SK-N-SH treated with all-trans-retinoic acid at 6 μM for 48 hours (cell line): ENCODE data around the gene TWSG1.

Experiments
- ATAC-seq: fragments of 200-7000 bp; cut with Tn5 transposase; 3 replicates; pipeline ENCODE4 v1.9.1; 2020; ENCODE audit warnings: mild to moderate bottlenecking, moderate library complexity
- BACH2 ChIP-seq: fragments of 250-450 bp; sonication (Bioruptor Pico); IDR thresholded peaks from 2 replicates; pipeline ENCODE4 v1.9.0; 2021; ENCODE audit warnings: mild to moderate bottlenecking, borderline replicate concordance
- CREB5 ChIP-seq: fragments of 250-450 bp; sonication (Bioruptor Pico); IDR thresholded peaks from 2 replicates; pipeline ENCODE4 v1.5.1; 2020; ENCODE audit warnings: low read depth, mild to moderate bottlenecking, moderate library complexity
- CSRNP3 ChIP-seq: fragments of 250-450 bp; sonication (Bioruptor Pico); IDR thresholded peaks from 2 replicates; pipeline ENCODE4 v1.5.1; 2021; ENCODE audit warnings: mild to moderate bottlenecking, moderate library complexity
- GLIS3 ChIP-seq: fragments of 250-450 bp; sonication (Bioruptor Pico); IDR thresholded peaks from 2 replicates; pipeline ENCODE4 v1.5.0; 2020; ENCODE audit warnings: mild to moderate bottlenecking, moderate library complexity
- ISL1 ChIP-seq: fragments of 250-450 bp; sonication (Bioruptor Pico); IDR thresholded peaks from 2 replicates; pipeline ENCODE4 v2.1.2; 2022; ENCODE audit warnings: mild to moderate bottlenecking, moderate library complexity
- PATZ1 ChIP-seq: fragments of 250-450 bp; sonication (Bioruptor Pico); IDR thresholded peaks from 2 replicates; pipeline ENCODE4 v1.8.0; 2020; ENCODE audit warnings: mild to moderate bottlenecking, moderate library complexity, borderline replicate concordance
- PPARA ChIP-seq: fragments of 250-450 bp; sonication (Bioruptor Pico); IDR thresholded peaks from 2 replicates; pipeline ENCODE4 v1.5.0; 2020; ENCODE audit warnings: mild to moderate bottlenecking, borderline replicate concordance
- RARB ChIP-seq: fragments of 250-450 bp; sonication (Bioruptor Pico); IDR thresholded peaks from 2 replicates; pipeline ENCODE4 v1.8.0; 2021; ENCODE audit warnings: mild to moderate bottlenecking, moderate library complexity
- SNAI2 ChIP-seq: fragments of 250-450 bp; sonication (Bioruptor Pico); IDR thresholded peaks from 2 replicates; pipeline ENCODE4 v1.5.0; 2020; ENCODE audit warnings: mild to moderate bottlenecking, moderate library complexity
- TCF4 ChIP-seq: fragments of 250-450 bp; sonication (Bioruptor Pico); IDR thresholded peaks from 2 replicates; pipeline ENCODE4 v1.8.0; 2021; ENCODE audit warnings: mild to moderate bottlenecking, moderate library complexity, borderline replicate concordance
- TOX ChIP-seq: fragments of 250-450 bp; sonication (Bioruptor Pico); IDR thresholded peaks from 2 replicates; pipeline ENCODE4 v1.8.0; 2021; ENCODE audit warnings: mild to moderate bottlenecking, moderate library complexity, borderline replicate concordance
- TSHZ2 ChIP-seq: fragments of 250-450 bp; sonication (Bioruptor Pico); IDR thresholded peaks from 2 replicates; pipeline ENCODE4 v1.5.0; 2020; ENCODE audit warnings: mild to moderate bottlenecking, moderate library complexity
- ZC3H10 ChIP-seq: fragments of 250-450 bp; sonication (Bioruptor Pico); IDR thresholded peaks from 2 replicates; pipeline ENCODE4 v1.5.1; 2021; ENCODE audit warnings: mild to moderate bottlenecking, moderate library complexity
- ZFP3 ChIP-seq: fragments of 250-450 bp; sonication (Bioruptor Pico); IDR thresholded peaks from 2 replicates; pipeline ENCODE4 v1.5.0; 2020; ENCODE audit warnings: mild to moderate bottlenecking, moderate library complexity
- ZFP30 ChIP-seq: fragments of 450-650 bp; formaldehyde crosslinking; IDR thresholded peaks from 2 replicates; pipeline ENCODE4 v1.5.0; 2022; ENCODE audit warnings: mild to moderate bottlenecking, moderate library complexity
- ZNF565 ChIP-seq: fragments of 450-650 bp; formaldehyde crosslinking; conservative IDR thresholded peaks from 2 replicates; pipeline ENCODE4 v1.5.0; 2020; ENCODE audit warnings: low read depth, mild to moderate bottlenecking, moderate library complexity
- ZNF70 ChIP-seq: fragments of 450-650 bp; formaldehyde crosslinking; IDR thresholded peaks from 2 replicates; pipeline ENCODE4 v1.5.0; 2020; ENCODE audit warnings: mild to moderate bottlenecking, moderate library complexity
- ZNF8 ChIP-seq: fragments of 450-650 bp; formaldehyde crosslinking; IDR thresholded peaks from 2 replicates; pipeline ENCODE4 v1.5.0; 2020; ENCODE audit warnings: mild to moderate bottlenecking, moderate library complexity

TWSG1 gene

GRCh38 chr18:9321017-9321452 lies 13.5 kb upstream of the TWSG1 start:
- no peak for ATAC-seq
- no peak for TF ChIP-seq CSRNP3 (CRISPR knock-in tag)
- no peak for TF ChIP-seq PATZ1 (CRISPR knock-in tag)

- no peak for ATAC-seq
- TF ChIP-seq ISL1 (no peak), GLIS3 (CRISPR knock-in tag) (no peak), ZNF70 (CRISPR knock-in tag) (no peak), TOX (no peak), TSHZ2 (CRISPR knock-in tag) (no peak), TCF4 (CRISPR knock-in tag) (no peak), RARB (CRISPR knock-in tag) (no peak), PATZ1 (CRISPR knock-in tag) (no peak), BACH2 (no peak), ZFP30 (no peak)
These were observed 12.8 kb upstream of the TWSG1 start for GRCh38 chr18:9321736-9322135.

- TF ChIP-seq TCF4 (CRISPR knock-in tag) (no peak), ZFP3 (CRISPR knock-in tag) (no peak), GLIS3 (CRISPR knock-in tag) (no peak), ZNF565 (CRISPR knock-in tag) (no peak), CREB5 (CRISPR knock-in tag) (no peak), SNAI2 (CRISPR knock-in tag) (no peak), PATZ1 (CRISPR knock-in tag) (no peak), ZNF70 (CRISPR knock-in tag) (no peak), ZNF8 (no peak), PPARA (CRISPR knock-in tag) (no peak), CSRNP3 (CRISPR knock-in tag) (no peak), ISL1 (no peak), TSHZ2 (CRISPR knock-in tag) (no peak), ZC3H10 (no peak), RARB (CRISPR knock-in tag) (no peak)
- ATAC-seq: no peak
These were observed 11.8 kb upstream of the TWSG1 start for GRCh38 chr18:9322744-9323143.
